Cardiac muscle cell (in vitro differentiated cells and primary cell): Measurements from ENCODE around the gene IGF2R. TPM values are rescaled to one million over a fixed set of nuclear protein-coding genes. Genes with fewer than 3 reads are reported as not detected.

Source experiments
- DNase-seq, 2 donors: peaks; one replicate each; pipeline versions ENCODE4 v3.0.0 to v3.0.0-alpha.2; 2010 to 2017; ENCODE audit warnings: low read depth in 1 of 2, low spot score in 1 of 2
- H3K27ac ChIP-seq: fragments of 200-600 bp; sonication (generic); 2 replicates; pipeline ENCODE4 v1.5.1; 2016
- H3K27me3 ChIP-seq: fragments of 200-600 bp; sonication (generic); 2 replicates; pipeline ENCODE4 v1.6.0; 2016; ENCODE audit warnings: control low read depth
- H3K36me3 ChIP-seq: fragments of 200-600 bp; sonication (generic); 2 replicates; pipeline ENCODE4 v1.5.1; 2016; ENCODE audit warnings: control low read depth
- H3K4me1 ChIP-seq: fragments of 200-600 bp; sonication (generic); 2 replicates; pipeline ENCODE4 v1.8.1; 2017; ENCODE audit warnings: low read depth, mild to moderate bottlenecking, mixed run types
- H3K4me3 ChIP-seq: fragments of 200-600 bp; sonication (generic); 2 replicates; pipeline ENCODE4 v1.5.1; 2016; ENCODE audit warnings: mild to moderate bottlenecking
- H3K9me3 ChIP-seq: fragments of 200-600 bp; sonication (generic); 2 replicates; pipeline ENCODE4 v1.5.1; 2017; ENCODE audit warnings: low read depth, mild to moderate bottlenecking, control low read depth
- polyA plus RNA-seq: library from polyadenylated mRNA; unstranded; fragments of >200 nt; fragmentation: Nextera tagmentation; extraction: Ambion mirVana; gene quantifications from 2 replicates; pipeline ENCODE4 v1.2.1, GENCODE V29; 2016
- total RNA-seq: library from RNA; depleted of rRNA; stranded (reverse); fragments of >200 nt; gene quantifications from 2 replicates; pipeline ENCODE4 v1.2.3, GENCODE V29; 2016
- TF ChIP-seq, protein P1 (sequence below): IDR thresholded peaks from 2 replicates; pipeline ENCODE4 v1.5.1; 2012; ENCODE audit warnings: low read depth, mild to moderate bottlenecking, low read length

The IGF2R gene
- total and polyA plus RNA-seq, 2 experiments from 2014 or later = 25.8 to 45.4 TPM

DNA sequence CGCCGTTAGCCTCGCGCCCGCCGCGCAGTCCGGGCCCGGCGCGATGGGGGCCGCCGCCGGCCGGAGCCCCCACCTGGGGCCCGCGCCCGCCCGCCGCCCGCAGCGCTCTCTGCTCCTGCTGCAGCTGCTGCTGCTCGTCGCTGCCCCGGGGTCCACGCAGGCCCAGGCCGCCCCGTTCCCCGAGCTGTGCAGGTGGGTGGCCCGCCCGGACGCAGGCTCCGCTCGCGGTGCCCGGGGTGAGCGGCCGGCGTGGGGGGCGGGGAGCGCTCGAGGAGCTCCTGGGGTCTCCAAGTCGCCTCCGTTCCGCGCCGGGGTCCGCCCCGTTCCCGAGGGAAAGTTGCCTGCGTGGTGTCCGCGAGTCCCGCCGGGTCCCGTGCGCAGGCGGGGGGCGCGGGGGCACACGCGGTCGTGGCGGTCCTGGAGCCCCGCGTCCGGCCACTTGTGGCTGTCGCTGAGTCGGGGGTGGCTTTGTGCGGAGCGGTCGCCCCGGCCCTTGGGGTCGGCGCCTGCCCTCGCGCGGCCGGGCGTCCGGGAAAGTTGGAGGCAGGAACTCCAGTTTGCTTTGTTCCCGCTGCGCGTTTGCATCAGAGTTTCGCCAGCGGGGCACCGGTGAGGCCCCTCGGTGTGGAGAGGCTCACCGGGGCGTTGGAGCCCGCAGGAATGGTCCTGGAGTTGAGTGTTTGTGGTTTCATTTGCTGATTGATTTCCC lies 476 bp downstream of the IGF2R start:
- Histone ChIP-seq H3K9me3 (no peaks in the 10 kb centered on the region), H3K4me3 (peak overlapping the region; percentile 92), H3K27me3 (peaks cover 26% of the 10 kb centered on the region), H3K27ac (peak overlapping the region; percentile 93), H3K36me3 (no peaks in the 10 kb centered on the region), H3K4me1 (peaks cover 36% of the 10 kb centered on the region)
- peak; percentile 49 to 66 for DNase-seq
- TF ChIP-seq, protein P1, sequence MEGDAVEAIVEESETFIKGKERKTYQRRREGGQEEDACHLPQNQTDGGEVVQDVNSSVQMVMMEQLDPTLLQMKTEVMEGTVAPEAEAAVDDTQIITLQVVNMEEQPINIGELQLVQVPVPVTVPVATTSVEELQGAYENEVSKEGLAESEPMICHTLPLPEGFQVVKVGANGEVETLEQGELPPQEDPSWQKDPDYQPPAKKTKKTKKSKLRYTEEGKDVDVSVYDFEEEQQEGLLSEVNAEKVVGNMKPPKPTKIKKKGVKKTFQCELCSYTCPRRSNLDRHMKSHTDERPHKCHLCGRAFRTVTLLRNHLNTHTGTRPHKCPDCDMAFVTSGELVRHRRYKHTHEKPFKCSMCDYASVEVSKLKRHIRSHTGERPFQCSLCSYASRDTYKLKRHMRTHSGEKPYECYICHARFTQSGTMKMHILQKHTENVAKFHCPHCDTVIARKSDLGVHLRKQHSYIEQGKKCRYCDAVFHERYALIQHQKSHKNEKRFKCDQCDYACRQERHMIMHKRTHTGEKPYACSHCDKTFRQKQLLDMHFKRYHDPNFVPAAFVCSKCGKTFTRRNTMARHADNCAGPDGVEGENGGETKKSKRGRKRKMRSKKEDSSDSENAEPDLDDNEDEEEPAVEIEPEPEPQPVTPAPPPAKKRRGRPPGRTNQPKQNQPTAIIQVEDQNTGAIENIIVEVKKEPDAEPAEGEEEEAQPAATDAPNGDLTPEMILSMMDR = no peak

- peak overlapping the region; percentile 92 for H3K4me3 ChIP-seq
- peak; percentile 60 to 73 for DNase-seq
These were observed 1.0 kb downstream of the IGF2R start for GRCh38 chr6:159969921-159970320.

DNA sequence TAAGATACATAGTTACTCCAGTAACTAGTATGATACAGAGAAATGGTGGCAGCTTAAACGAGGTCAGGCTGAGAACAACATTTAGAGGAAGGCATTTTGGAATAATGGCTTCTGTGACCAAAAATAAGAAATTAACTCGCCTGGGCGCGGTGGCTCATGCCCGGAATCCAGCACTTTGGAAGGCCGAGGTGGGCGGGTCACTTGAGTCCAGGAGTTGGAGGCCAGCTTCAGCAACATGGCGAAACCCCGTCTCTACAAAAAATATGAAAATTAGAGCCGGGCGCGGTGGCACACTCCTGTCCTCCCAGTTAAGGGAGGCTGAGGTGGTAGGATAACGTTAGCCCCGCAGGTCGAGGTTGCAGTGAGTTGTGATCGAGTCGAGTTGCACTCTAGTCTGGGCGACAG lies 1.8 kb downstream of the IGF2R start:
- DNase-seq = no peak
- H3K36me3 ChIP-seq = no peaks in the 10 kb centered on the region
- no peaks in the 10 kb centered on the region for H3K9me3 ChIP-seq
- peak overlapping the region; percentile 93 for H3K27ac ChIP-seq
- H3K4me1 ChIP-seq = peaks cover 38% of the 10 kb centered on the region
- H3K4me3 ChIP-seq = no peak overlapping the region
- TF ChIP-seq, protein P1 = no peak
- H3K27me3 ChIP-seq = peaks cover 13% of the 10 kb centered on the region

More at GRCh38 chr6:159969921-159970320, 1.0 kb downstream of the IGF2R start:
- H3K27me3 ChIP-seq = peaks cover 20% of the 10 kb centered on the region
- peaks cover 38% of the 10 kb centered on the region for H3K4me1 ChIP-seq
- no peaks in the 10 kb centered on the region for H3K36me3 ChIP-seq
- TF ChIP-seq, protein P1 = no peak
- H3K9me3 ChIP-seq = no peaks in the 10 kb centered on the region
- peak overlapping the region; percentile 93 for H3K27ac ChIP-seq

DNA sequence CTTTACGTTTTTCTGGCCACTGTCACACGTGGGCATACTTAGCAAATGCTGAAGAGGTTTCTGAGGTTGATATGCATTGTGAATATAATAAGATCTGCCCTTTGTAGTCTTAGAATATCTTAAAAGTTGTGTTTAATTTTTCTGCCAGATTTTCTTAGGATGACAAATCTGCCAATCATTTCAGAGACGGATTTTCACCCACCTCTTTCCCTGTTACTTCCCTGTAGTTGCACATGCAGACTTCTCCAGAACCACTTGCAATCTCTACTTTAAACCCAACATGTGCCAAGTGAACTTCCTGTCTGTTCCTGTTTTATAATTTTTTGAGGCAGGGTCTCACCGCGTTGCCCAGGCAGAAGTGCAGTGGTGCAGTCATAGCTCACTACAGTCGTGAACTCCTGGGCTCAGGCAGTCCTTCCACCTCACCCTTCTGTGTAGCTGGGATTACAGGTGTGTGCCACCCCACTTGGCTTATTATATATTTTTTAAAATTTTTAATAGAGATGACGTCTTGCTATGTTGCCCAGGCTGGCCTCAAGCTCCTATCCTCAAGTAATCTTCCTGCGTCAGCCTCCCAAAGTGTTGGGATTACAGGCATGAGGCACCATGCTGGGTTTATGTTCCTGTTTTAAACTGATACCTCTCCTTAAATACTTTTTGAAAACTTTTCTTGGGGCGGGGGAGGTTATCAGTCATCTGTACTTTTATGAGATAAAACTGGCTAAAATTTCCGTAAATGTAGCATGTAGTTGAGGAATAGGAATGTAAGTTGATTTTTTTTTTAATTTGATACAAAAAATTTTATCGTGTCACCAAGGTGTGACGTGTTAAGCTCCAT lies 2.7 kb downstream of the IGF2R start:
- no peaks in the 10 kb centered on the region for H3K36me3 ChIP-seq
- DNase-seq = no peak
- no peaks in the 10 kb centered on the region for H3K9me3 ChIP-seq
- H3K4me3 ChIP-seq = no peak overlapping the region
- peaks cover 38% of the 10 kb centered on the region for H3K4me1 ChIP-seq
- peaks cover 5% of the 10 kb centered on the region for H3K27me3 ChIP-seq
- no peak overlapping the region for H3K27ac ChIP-seq
- TF ChIP-seq, protein P1 = no peak

- peaks cover 46% of the 10 kb centered on the region for H3K4me1 ChIP-seq
- TF ChIP-seq, protein P1 = no peak
- peak overlapping the region; percentile 63 for H3K27ac ChIP-seq
These were observed 3.8 kb downstream of the IGF2R start for GRCh38 chr6:159972506-159973268.

More at GRCh38 chr6:159972506-159973268, 3.8 kb downstream of the IGF2R start:
- Histone ChIP-seq H3K36me3 (no peaks in the 10 kb centered on the region), H3K4me3 (no peak overlapping the region), H3K27me3 (no peaks in the 10 kb centered on the region), H3K9me3 (no peaks in the 10 kb centered on the region)
- DNase-seq = peak in 1 of 2 donors; percentile 42
